Spleen (tissue), 7 donors: Measurements from ENCODE around the gene SPNS1.

ENCODE experiments used
- CTCF ChIP-seq, 11 experiments: fragments of 200-600 bp in 7 of 11; fragments of 450-650 bp in 4 of 11; sonication (generic) in 4 of 11; IDR thresholded peaks in 8 of 11; conservative IDR thresholded peaks in 3 of 11; 1 replicate in 7 of 11; 2 replicates in 4 of 11; pipeline versions ENCODE4 v1.4.0 to v1.8.0; 2016 to 2021; ENCODE audit warnings: antibody characterized with exemption in 11 of 11, inconsistent platforms in 4 of 11, mild to moderate bottlenecking in 1 of 11
- POLR2A ChIP-seq, 3 donors: fragments of 450-650 bp; IDR thresholded peaks; one replicate each; pipeline ENCODE4 v1.5.1; 2017; ENCODE audit warnings: antibody characterized with exemption in 3 of 3, mild to moderate bottlenecking in 1 of 3
- POLR2AphosphoS5 ChIP-seq, 3 donors: sonication (generic); formaldehyde crosslinking; IDR thresholded peaks; one replicate each; pipeline ENCODE4 v1.5.1; 2017; ENCODE audit warnings: antibody characterized with exemption in 3 of 3
- donor health status: DM: no; HTN: no; CAD: no; lungs with moderate emphysema.
- donor health status: DM: no; HTN: no; CAD: no.
- donor health status: DM: no; HTN: no; CAD: no.

DNA sequence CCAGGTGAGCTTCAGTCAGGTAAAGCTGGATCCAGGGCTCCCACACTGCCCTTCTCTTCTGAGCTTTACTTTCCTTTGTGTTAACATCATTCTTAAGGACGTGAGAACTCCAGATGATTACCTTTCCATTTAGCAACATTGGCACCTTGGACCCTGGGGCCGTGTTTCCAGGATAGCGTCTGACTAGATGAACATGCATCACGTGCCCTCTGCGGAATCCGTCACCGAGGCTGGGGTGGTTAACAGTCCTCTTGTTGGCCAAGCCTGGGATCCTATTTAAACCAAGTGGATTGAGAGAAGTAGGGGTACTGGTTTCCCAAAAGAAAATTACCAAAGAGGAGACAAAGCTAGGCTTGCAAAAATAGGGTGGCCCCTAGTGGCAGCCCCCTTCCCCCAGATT lies 6.4 kb downstream of the SPNS1 start:
- TF ChIP-seq CTCF (IDR thresholded peaks at IDR 0.05 in 8 of 11, conservative IDR thresholded peaks at IDR 0.05 in 3 of 11) (no peak), POLR2A (IDR thresholded peaks at IDR 0.05) (no peak), POLR2AphosphoS5 (IDR thresholded peaks at IDR 0.05) (no peak)
